ENCODE measurements around the gene SCN5A.

Gene SCN5A

GRCh38 chr3:38556640-38557358 lies 92.7 kb downstream of the SCN5A start:
- H3K4me3 ChIP-seq (ENCODE audit: low read depth, low read length), result no peak overlapping the region
- DNase-seq, result no peak
- no peaks in the 10 kb centered on the region for H3K36me3 ChIP-seq
- H3K27ac ChIP-seq, result no peak overlapping the region
- no peaks in the 10 kb centered on the region for H3K9me3 ChIP-seq (ENCODE audit: severe bottlenecking)
- TF ChIP-seq CTCF (IDR thresholded peaks at IDR 0.05; ENCODE audit: low read depth, low read length), result no peak
- no peaks in the 10 kb centered on the region for H3K27me3 ChIP-seq (ENCODE audit: insufficient read depth, low read depth, severe bottlenecking)

- Histone ChIP-seq H3K27me3 (ENCODE audit: insufficient read depth, low read depth, severe bottlenecking) (no peaks in the 10 kb centered on the region), H3K4me3 (ENCODE audit: low read depth, low read length) (no peak overlapping the region), H3K27ac (no peak overlapping the region), H3K36me3 (no peaks in the 10 kb centered on the region), H3K9me3 (ENCODE audit: severe bottlenecking) (no peaks in the 10 kb centered on the region)
- peak; percentile 6 for DNase-seq
- no peak for TF ChIP-seq CTCF (IDR thresholded peaks at IDR 0.05; ENCODE audit: low read depth, low read length)
Observed at GRCh38 chr3:38555926-38556325, 93.6 kb downstream of the SCN5A start.

GRCh38 chr3:38555149-38555840 lies 94.2 kb downstream of the SCN5A start:
- Histone ChIP-seq H3K27me3 (ENCODE audit: insufficient read depth, low read depth, severe bottlenecking) (no peaks in the 10 kb centered on the region), H3K36me3 (no peaks in the 10 kb centered on the region), H3K27ac (no peak overlapping the region), H3K4me3 (ENCODE audit: low read depth, low read length) (no peak overlapping the region), H3K9me3 (ENCODE audit: severe bottlenecking) (no peaks in the 10 kb centered on the region)
- TF ChIP-seq CTCF (IDR thresholded peaks at IDR 0.05; ENCODE audit: low read depth, low read length), result no peak
- peak; percentile 1 for DNase-seq

GRCh38 chr3:38554127-38554827 lies 95.2 kb downstream of the SCN5A start:
- TF ChIP-seq CTCF (IDR thresholded peaks at IDR 0.05; ENCODE audit: low read depth, low read length), result no peak
- no peaks in the 10 kb centered on the region for H3K36me3 ChIP-seq
- DNase-seq, result peak; percentile 2
- H3K27ac ChIP-seq, result no peak overlapping the region
- H3K4me3 ChIP-seq (ENCODE audit: low read depth, low read length), result no peak overlapping the region
- no peaks in the 10 kb centered on the region for H3K9me3 ChIP-seq (ENCODE audit: severe bottlenecking)
- no peaks in the 10 kb centered on the region for H3K27me3 ChIP-seq (ENCODE audit: insufficient read depth, low read depth, severe bottlenecking)

GRCh38 chr3:38553071-38553470 lies 96.4 kb downstream of the SCN5A start:
- Histone ChIP-seq H3K4me3 (ENCODE audit: low read depth, low read length) (no peak overlapping the region), H3K36me3 (no peaks in the 10 kb centered on the region), H3K9me3 (ENCODE audit: severe bottlenecking) (no peaks in the 10 kb centered on the region), H3K27ac (no peak overlapping the region), H3K27me3 (ENCODE audit: insufficient read depth, low read depth, severe bottlenecking) (no peaks in the 10 kb centered on the region)
- no peak for TF ChIP-seq CTCF (IDR thresholded peaks at IDR 0.05; ENCODE audit: low read depth, low read length)
- DNase-seq, result no peak
